ENCODE measurements around the gene LMNTD2. TPM values are rescaled to one million over a fixed set of nuclear protein-coding genes. Genes with fewer than 3 reads are reported as not detected.

Gene LMNTD2
- total and polyA plus RNA-seq, 2 of the 13 experiments (the other 11 are each of a cell fraction or from before 2014, with no cell fraction given): 1.1 to 3.1 TPM

DNA sequence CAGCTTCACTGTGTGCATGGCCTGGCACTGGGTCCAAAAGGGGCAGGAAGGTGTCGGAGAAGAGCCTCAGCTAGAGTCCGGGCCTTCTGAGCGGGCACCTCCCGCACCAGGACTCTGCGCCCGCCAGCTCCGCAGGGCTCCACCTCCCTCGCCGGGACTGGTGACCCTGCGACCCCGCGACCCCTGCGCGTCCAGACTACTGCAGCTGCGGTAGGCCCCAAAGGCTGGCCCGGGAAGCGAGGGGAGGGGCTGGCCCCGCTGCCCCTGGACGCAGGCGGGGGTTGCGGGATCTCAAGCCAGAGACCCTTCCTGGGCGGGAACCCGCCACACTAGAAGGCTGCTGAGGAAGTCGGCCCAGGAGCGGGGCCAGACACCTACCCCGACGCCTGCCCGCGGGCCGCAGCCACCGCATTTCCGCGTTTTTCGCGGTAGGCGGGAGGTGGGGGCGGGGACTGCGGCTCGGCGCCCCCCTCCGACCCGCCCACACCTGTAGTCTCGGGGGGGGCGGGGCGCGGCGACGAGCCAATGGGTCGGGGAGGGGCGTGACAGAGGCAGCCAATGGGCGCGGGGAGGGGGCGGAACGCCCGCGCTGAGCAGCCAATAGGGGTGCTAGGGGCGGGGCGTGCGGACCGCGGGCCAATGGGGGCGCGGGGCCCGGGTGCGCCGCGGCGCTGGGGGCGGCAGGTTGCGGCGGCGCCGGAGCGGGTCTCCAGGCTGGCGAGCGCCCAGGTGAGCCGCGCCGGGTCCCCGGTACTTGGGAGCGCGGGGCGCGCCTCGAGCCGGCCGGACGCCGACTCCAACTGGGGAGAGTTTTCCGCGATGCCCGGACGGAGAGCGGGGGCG lies at the start of gene LMNTD2, which contains the start of gene RASSF7 (continued):
- TF ChIP-seq BCL3 (CRISPR knock-in tag; IDR thresholded peaks at IDR 0.05) (0 out of 2 replicates have a peak, but pooled peaks have one; percentile 61), ATF7-NPFF (CRISPR knock-in tag; IDR thresholded peaks at IDR 0.05; ENCODE audit: low read depth) (0 out of 2 replicates have a peak, but pooled peaks have one; percentile 51), SP5 (CRISPR knock-in tag; IDR thresholded peaks at IDR 0.05; ENCODE audit: borderline replicate concordance, low read depth) (peak; percentile 74; the same call in 1 of the 2 replicates), KMT2B (CRISPR knock-in tag; IDR thresholded peaks at IDR 0.05) (no peak), ZNF709 (CRISPR knock-in tag; IDR thresholded peaks at IDR 0.05) (peak; percentile 64; the same call in 1 of the 2 replicates), CSRNP1 (CRISPR knock-in tag; IDR thresholded peaks at IDR 0.05) (no peak), KDM5A (IDR thresholded peaks at IDR 0.05; ENCODE audit: borderline replicate concordance, low read length) (peak; percentile 38; the same call in 1 of the 2 replicates), ZNF337 (CRISPR knock-in tag; IDR thresholded peaks at IDR 0.05; ENCODE audit: borderline replicate concordance, low read depth) (no peak), NR2F2 (IDR thresholded peaks at IDR 0.05; ENCODE audit: borderline replicate concordance, low read depth) (peak; percentile 74), ZNF562 (CRISPR knock-in tag; IDR thresholded peaks at IDR 0.05; ENCODE audit: borderline replicate concordance) (no peak), HDAC1 (CRISPR knock-in tag; IDR thresholded peaks at IDR 0.05) (peak; percentile 81), ELF1 (CRISPR knock-in tag; IDR thresholded peaks at IDR 0.05) (peak; percentile 91), ETV5 (CRISPR knock-in tag; IDR thresholded peaks at IDR 0.05; ENCODE audit: borderline replicate concordance) (peak; percentile 35; the same call in 1 of the 2 replicates), TCF12 (IDR thresholded peaks at IDR 0.05) (no peak), TCF12 (CRISPR knock-in tag; IDR thresholded peaks at IDR 0.05) (0 out of 2 replicates have a peak, but pooled peaks have one; percentile 24), ZNF121 (CRISPR knock-in tag; IDR thresholded peaks at IDR 0.05) (0 out of 2 replicates have a peak, but pooled peaks have one; percentile 23), SP1 (IDR thresholded peaks at IDR 0.05) (no peak), SP1 (CRISPR knock-in tag; IDR thresholded peaks at IDR 0.05) (peak; percentile 93), YEATS2 (CRISPR knock-in tag; IDR thresholded peaks at IDR 0.05; ENCODE audit: borderline replicate concordance) (0 out of 2 replicates have a peak, but pooled peaks have one; percentile 57), CENPT (CRISPR knock-in tag; IDR thresholded peaks at IDR 0.05; ENCODE audit: low read depth) (0 out of 2 replicates have a peak, but pooled peaks have one; percentile 41), ATF1 (CRISPR knock-in tag; IDR thresholded peaks at IDR 0.05) (no peak), RERE (CRISPR knock-in tag; IDR thresholded peaks at IDR 0.05; ENCODE audit: low read depth) (0 out of 2 replicates have a peak, but pooled peaks have one; percentile 19)

Measured in HepG2 (cell line).